OCI-LY3 (cell line): Measurements from ENCODE around the gene SLC8A1.

Experiments used
- H2AFZ ChIP-seq: fragments of 200-600, 300-600 bp; shearing (Covaris generic); 2 replicates; pipeline ENCODE4 v1.6.0; 2014; ENCODE audit warnings: antibody characterized with exemption, low read depth, low read length
- H3K27ac ChIP-seq: fragments of 200-600, 300-600 bp; sonication (generic); 2 replicates; pipeline ENCODE4 v1.5.1; 2014; ENCODE audit warnings: mild to moderate bottlenecking, low read length, moderate library complexity, mixed read lengths
- H3K27me3 ChIP-seq: fragments of 200-600, 300-600 bp; sonication (generic); 2 replicates; pipeline ENCODE4 v1.6.1; 2014; ENCODE audit warnings: low read depth, low read length, mixed read lengths
- H3K36me3 ChIP-seq: fragments of 200-600, 300-600 bp; sonication (generic); replicated peaks from 2 replicates; pipeline ENCODE3; 2014; ENCODE audit warnings: low read depth, low read length, mixed read lengths
- H3K4me1 ChIP-seq: fragments of 300-600, 200-600 bp; sonication (generic); 2 replicates; pipeline ENCODE4 v1.6.1; 2014; ENCODE audit warnings: low read length, mixed read lengths
- H3K4me2 ChIP-seq: fragments of 200-600, 300-600 bp; sonication (generic); 2 replicates; pipeline ENCODE4 v1.6.1; 2014; ENCODE audit warnings: low read length, mixed read lengths
- H3K4me3 ChIP-seq: fragments of 300-600, 200-600 bp; sonication (generic); 2 replicates; pipeline ENCODE4 v1.5.1; 2014; ENCODE audit warnings: antibody characterized with exemption, mild to moderate bottlenecking, low read length, moderate library complexity
- H3K79me2 ChIP-seq: fragments of 300-600, 200-600 bp; shearing (Covaris generic); 2 replicates; pipeline ENCODE4 v1.6.1; 2014; ENCODE audit warnings: mild to moderate bottlenecking, low read length, mixed read lengths
- H3K9ac ChIP-seq: fragments of 300-600, 200-600 bp; shearing (Covaris generic); 2 replicates; pipeline ENCODE4 v1.6.0; 2014; ENCODE audit warnings: mild to moderate bottlenecking, low read length, moderate library complexity
- H3K9me3 ChIP-seq: fragments of 200-600, 300-600 bp; shearing (Covaris generic); 2 replicates; pipeline ENCODE4 v1.6.1; 2014; ENCODE audit warnings: low read length, mixed read lengths; ENCODE audit not compliant: insufficient read depth
- H4K20me1 ChIP-seq: fragments of 200-600, 300-600 bp; sonication (generic); 2 replicates; pipeline ENCODE4 v1.6.1; 2016; ENCODE audit warnings: low read length, mixed read lengths; ENCODE audit not compliant: insufficient read depth
- CTCF ChIP-seq: fragments of 200-600, 300-600 bp; sonication (generic); IDR thresholded peaks from 2 replicates; pipeline ENCODE4 v1.5.1; 2014; ENCODE audit warnings: antibody characterized with exemption, low read length, low read depth
- EZH2phosphoT487 ChIP-seq: fragments of 200-600 bp; shearing (Covaris generic); IDR thresholded peaks from 2 replicates; pipeline ENCODE4 v1.6.1; 2018; ENCODE audit warnings: antibody characterized with exemption, mixed run types, low read depth

The SLC8A1 gene

GRCh38 chr2:40363631-40364030 is 88.3 kb downstream of the SLC8A1 start:
- no peak overlapping the region for H3K9ac ChIP-seq
- no peaks in the 10 kb centered on the region for H3K9me3 ChIP-seq
- TF ChIP-seq EZH2phosphoT487 (no peak), CTCF (no peak)
- H3K4me3 ChIP-seq: no peak overlapping the region
- H3K4me2 ChIP-seq: no peak overlapping the region
- H2AFZ ChIP-seq: no peak overlapping the region
- no peaks in the 10 kb centered on the region for H3K27me3 ChIP-seq
- H3K27ac ChIP-seq: no peak overlapping the region
- no peaks in the 10 kb centered on the region for H4K20me1 ChIP-seq
- no peaks in the 10 kb centered on the region for H3K79me2 ChIP-seq
- no peaks in the 10 kb centered on the region for H3K36me3 ChIP-seq
- no peaks in the 10 kb centered on the region for H3K4me1 ChIP-seq

GRCh38 chr2:40363231-40363630 is 88.7 kb downstream of the SLC8A1 start:
- no peak overlapping the region for H3K9ac ChIP-seq
- no peak overlapping the region for H3K27ac ChIP-seq

GRCh38 chr2:40361478-40361877 is 90.4 kb downstream of the SLC8A1 start:
- Histone ChIP-seq H3K27ac (no peak overlapping the region), H3K4me1 (no peaks in the 10 kb centered on the region), H3K9me3 (no peaks in the 10 kb centered on the region), H3K9ac (no peak overlapping the region), H4K20me1 (no peaks in the 10 kb centered on the region), H2AFZ (no peak overlapping the region), H3K4me2 (no peak overlapping the region), H3K4me3 (no peak overlapping the region), H3K27me3 (no peaks in the 10 kb centered on the region), H3K79me2 (no peaks in the 10 kb centered on the region), H3K36me3 (no peaks in the 10 kb centered on the region)
- no peak for TF ChIP-seq EZH2phosphoT487
- no peak for TF ChIP-seq CTCF

More at GRCh38 chr2:40363231-40363630, 88.7 kb downstream of the SLC8A1 start:
- TF ChIP-seq CTCF: no peak
- no peak for TF ChIP-seq EZH2phosphoT487
- Histone ChIP-seq H3K36me3 (no peaks in the 10 kb centered on the region), H3K79me2 (no peaks in the 10 kb centered on the region), H3K4me3 (no peak overlapping the region), H2AFZ (no peak overlapping the region), H3K4me2 (no peak overlapping the region), H3K9me3 (no peaks in the 10 kb centered on the region), H4K20me1 (no peaks in the 10 kb centered on the region), H3K4me1 (no peaks in the 10 kb centered on the region), H3K27me3 (no peaks in the 10 kb centered on the region)

- no peaks in the 10 kb centered on the region for H3K36me3 ChIP-seq
Measured at GRCh38 chr2:40360652-40361051, 91.2 kb downstream of the SLC8A1 start.

More at GRCh38 chr2:40360652-40361051, 91.2 kb downstream of the SLC8A1 start:
- Histone ChIP-seq H3K27me3 (no peaks in the 10 kb centered on the region), H3K4me2 (no peak overlapping the region), H3K79me2 (no peaks in the 10 kb centered on the region), H4K20me1 (no peaks in the 10 kb centered on the region), H3K9me3 (no peaks in the 10 kb centered on the region), H2AFZ (no peak overlapping the region), H3K4me1 (no peaks in the 10 kb centered on the region), H3K27ac (no peak overlapping the region), H3K9ac (no peak overlapping the region), H3K4me3 (no peak overlapping the region)
- TF ChIP-seq CTCF (peak; percentile 22), EZH2phosphoT487 (no peak)
